NCI-H446 (cell line): Measurements from ENCODE around the gene SMAP1.
"Not testable (repeated sequence)": the region's sequence is repeated elsewhere in the genome, so short reads cannot be mapped to it uniquely, and the experiment has no call there.

ENCODE experiments used
- DNase-seq, 2 experiments: peaks; one replicate each; lab custom pipeline; 2025; lab: John Stamatoyannopoulos, UW

SMAP1 gene

GRCh38 chr6:70740746-70741145, 73.1 kb downstream of the SMAP1 start:
- DNase-seq, result not testable (repeated sequence)

GRCh38 chr6:70742462-70742861, 74.8 kb downstream of the SMAP1 start:
- DNase-seq, result not testable (repeated sequence)

GRCh38 chr6:70753870-70754380, 86.2 kb downstream of the SMAP1 start:
- no peak for DNase-seq

GRCh38 chr6:70758883-70759282, 91.2 kb downstream of the SMAP1 start:
- no peak for DNase-seq

- no peak for DNase-seq
These were observed 96.2 kb downstream of the SMAP1 start for GRCh38 chr6:70763754-70764510.

GRCh38 chr6:70764706-70765105, 97.0 kb downstream of the SMAP1 start:
- DNase-seq, result no peak

- not testable (repeated sequence) for DNase-seq
These were observed 103.7 kb downstream of the SMAP1 start for GRCh38 chr6:70771351-70771750.

GRCh38 chr6:70779934-70780333, 112.3 kb downstream of the SMAP1 start:
- no peak for DNase-seq

GRCh38 chr6:70790483-70791224, 123.0 kb downstream of the SMAP1 start:
- no peak for DNase-seq

GRCh38 chr6:70797625-70798024, 129.9 kb downstream of the SMAP1 start:
- DNase-seq, result no peak

- DNase-seq, result no peak
These were observed 138.4 kb downstream of the SMAP1 start for GRCh38 chr6:70806086-70806485.

- no peak for DNase-seq
These were observed 144.1 kb downstream of the SMAP1 start for GRCh38 chr6:70811788-70812187.

- no peak for DNase-seq
These were observed 146.2 kb downstream of the SMAP1 start for GRCh38 chr6:70813885-70814284.

- DNase-seq, result no peak
These were observed 152.0 kb downstream of the SMAP1 start for GRCh38 chr6:70819646-70820045.

- DNase-seq, result no peak
These were observed 153.1 kb downstream of the SMAP1 start for GRCh38 chr6:70820778-70821177.

GRCh38 chr6:70821751-70822150, 154.1 kb downstream of the SMAP1 start:
- DNase-seq, result no peak

- DNase-seq, result no peak
These were observed 156.0 kb downstream of the SMAP1 start for GRCh38 chr6:70823651-70824050.

- DNase-seq, result no peak
These were observed 163.7 kb downstream of the SMAP1 start for GRCh38 chr6:70831427-70831826.

- DNase-seq, result no peak
These were observed 166.8 kb downstream of the SMAP1 start for GRCh38 chr6:70834520-70834919.

- DNase-seq, result no peak
These were observed 171.2 kb downstream of the SMAP1 start for GRCh38 chr6:70838907-70839285.

- DNase-seq, result no peak
These were observed 171.9 kb downstream of the SMAP1 start for GRCh38 chr6:70839286-70840266.

GRCh38 chr6:70841112-70841511, 173.4 kb downstream of the SMAP1 start:
- no peak for DNase-seq
